HEK293T (cell line): ENCODE results near the gene PUDP.

Source experiments
- ARNT ChIP-seq: fragments of 450-650 bp; IDR thresholded peaks from 2 replicates; pipeline ENCODE4 v1.6.1; 2017; ENCODE audit warnings: mild to moderate bottlenecking
- ELF4 ChIP-seq: fragments of 450-650 bp; IDR thresholded peaks from 2 replicates; pipeline ENCODE4 v1.6.1; 2017; ENCODE audit warnings: antibody characterized with exemption
- FOXA1 ChIP-seq: fragments of 450-650 bp; IDR thresholded peaks from 2 replicates; pipeline ENCODE4 v1.6.1; 2016; ENCODE audit warnings: mild to moderate bottlenecking
- FOXM1 ChIP-seq: fragments of 450-650 bp; IDR thresholded peaks from 2 replicates; pipeline ENCODE4 v1.6.1; 2017; ENCODE audit warnings: mild to moderate bottlenecking, borderline replicate concordance
- HDGF ChIP-seq: fragments of 450-650 bp; IDR thresholded peaks from 2 replicates; pipeline ENCODE4 v1.6.1; 2017; ENCODE audit warnings: antibody characterized with exemption, borderline replicate concordance
- SP1 ChIP-seq: fragments of 450-650 bp; IDR thresholded peaks from 2 replicates; pipeline ENCODE4 v1.6.1; 2017
- ZNF384 ChIP-seq: fragments of 450-650 bp; IDR thresholded peaks from 2 replicates; pipeline ENCODE4 v1.6.1; 2016
- TF ChIP-seq, protein P1 (sequence below): fragments of 450-650 bp; IDR thresholded peaks from 2 replicates; pipeline ENCODE4 v1.6.1; 2016

DNA sequence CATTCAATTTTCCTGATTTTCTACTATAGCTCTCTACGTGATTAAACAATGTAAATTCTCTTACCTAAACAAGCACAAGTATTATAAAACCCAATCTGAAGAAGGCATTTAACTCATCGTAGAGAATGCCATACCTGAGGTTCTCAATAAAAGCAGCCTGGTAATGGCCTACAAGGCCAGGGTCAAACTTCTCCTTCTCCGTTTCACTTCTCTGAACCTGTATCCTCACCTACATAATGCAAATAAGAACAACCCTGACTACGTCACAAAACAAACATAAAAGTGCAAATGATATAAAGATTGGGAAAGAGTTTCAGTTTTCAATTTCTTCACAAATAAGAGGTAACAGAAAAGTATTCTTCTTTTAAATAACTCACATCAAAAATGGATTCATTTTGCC lies 56.0 kb downstream of the PUDP start:
- no peak for TF ChIP-seq ZNF384
- TF ChIP-seq, protein P1, sequence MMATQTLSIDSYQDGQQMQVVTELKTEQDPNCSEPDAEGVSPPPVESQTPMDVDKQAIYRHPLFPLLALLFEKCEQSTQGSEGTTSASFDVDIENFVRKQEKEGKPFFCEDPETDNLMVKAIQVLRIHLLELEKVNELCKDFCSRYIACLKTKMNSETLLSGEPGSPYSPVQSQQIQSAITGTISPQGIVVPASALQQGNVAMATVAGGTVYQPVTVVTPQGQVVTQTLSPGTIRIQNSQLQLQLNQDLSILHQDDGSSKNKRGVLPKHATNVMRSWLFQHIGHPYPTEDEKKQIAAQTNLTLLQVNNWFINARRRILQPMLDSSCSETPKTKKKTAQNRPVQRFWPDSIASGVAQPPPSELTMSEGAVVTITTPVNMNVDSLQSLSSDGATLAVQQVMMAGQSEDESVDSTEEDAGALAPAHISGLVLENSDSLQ = no peak
- TF ChIP-seq ARNT = no peak
- no peak for TF ChIP-seq FOXA1
- no peak for TF ChIP-seq HDGF
- no peak for TF ChIP-seq SP1
- no peak for TF ChIP-seq ELF4
- no peak for TF ChIP-seq FOXM1
